TTC549 (cell line): ENCODE results near the gene FAM114A2.
A peak's percentile ranks its signal among the peaks of the same experiment; 100 is the strongest.

Experiments used
- FAIRE-seq: peaks from 2 replicates; lab custom pipeline; 2012; peaks lifted over from hg19 to GRCh38; lab: Jason Lieb, UNC

The FAM114A2 gene

DNA sequence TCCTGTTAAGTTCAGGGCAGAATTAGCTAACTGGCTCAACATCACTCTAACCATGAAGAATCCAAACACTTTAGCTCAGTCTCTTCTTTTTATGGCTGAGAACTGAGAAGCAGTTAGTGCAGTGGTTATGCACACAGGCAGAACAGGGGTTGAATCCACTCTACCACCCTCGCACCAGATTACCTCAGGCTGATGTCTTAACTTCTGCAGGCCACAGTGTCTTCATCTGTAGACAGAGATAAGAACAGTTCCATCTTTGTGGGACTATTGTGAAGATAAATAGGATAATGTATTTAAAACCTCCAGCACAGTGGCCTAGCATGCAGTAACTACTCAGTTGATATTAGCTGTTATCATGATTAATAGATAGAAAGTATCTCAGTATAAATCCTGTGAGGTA, 54.8 kb downstream of the FAM114A2 start:
- FAIRE-seq = no peak

DNA sequence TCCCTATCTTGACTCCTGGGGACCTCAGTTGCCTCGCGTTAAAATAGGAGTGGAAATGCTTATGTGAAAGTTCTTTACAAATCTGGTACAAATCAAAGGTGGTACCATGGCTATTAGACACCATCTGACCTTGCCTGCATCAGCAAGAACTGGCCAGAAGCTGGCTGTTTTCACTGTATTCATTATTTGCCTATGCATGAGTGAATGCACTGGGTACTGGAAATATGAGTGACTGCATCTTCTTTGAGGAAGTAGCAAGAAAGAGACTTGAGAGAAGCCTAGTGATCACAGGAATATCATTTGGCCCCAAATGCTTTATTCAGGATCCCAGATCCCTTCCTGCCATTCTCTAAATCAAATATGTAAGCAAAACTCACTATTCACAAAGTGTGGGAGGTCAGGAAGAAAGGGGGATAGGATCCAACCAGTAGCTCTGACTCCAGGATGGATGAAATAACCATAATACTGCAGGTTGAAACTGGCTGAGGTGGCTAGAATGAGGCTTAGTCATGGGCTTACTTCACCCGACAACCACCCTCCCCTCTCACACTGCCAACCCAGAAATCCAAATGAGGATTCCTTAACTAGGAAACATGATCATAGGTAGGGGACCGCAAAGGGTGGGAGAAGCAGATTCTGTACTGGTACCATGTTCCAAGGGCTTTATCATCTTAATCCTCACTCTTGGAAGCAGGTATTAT, 56.7 kb downstream of the FAM114A2 start:
- FAIRE-seq = no peak

DNA sequence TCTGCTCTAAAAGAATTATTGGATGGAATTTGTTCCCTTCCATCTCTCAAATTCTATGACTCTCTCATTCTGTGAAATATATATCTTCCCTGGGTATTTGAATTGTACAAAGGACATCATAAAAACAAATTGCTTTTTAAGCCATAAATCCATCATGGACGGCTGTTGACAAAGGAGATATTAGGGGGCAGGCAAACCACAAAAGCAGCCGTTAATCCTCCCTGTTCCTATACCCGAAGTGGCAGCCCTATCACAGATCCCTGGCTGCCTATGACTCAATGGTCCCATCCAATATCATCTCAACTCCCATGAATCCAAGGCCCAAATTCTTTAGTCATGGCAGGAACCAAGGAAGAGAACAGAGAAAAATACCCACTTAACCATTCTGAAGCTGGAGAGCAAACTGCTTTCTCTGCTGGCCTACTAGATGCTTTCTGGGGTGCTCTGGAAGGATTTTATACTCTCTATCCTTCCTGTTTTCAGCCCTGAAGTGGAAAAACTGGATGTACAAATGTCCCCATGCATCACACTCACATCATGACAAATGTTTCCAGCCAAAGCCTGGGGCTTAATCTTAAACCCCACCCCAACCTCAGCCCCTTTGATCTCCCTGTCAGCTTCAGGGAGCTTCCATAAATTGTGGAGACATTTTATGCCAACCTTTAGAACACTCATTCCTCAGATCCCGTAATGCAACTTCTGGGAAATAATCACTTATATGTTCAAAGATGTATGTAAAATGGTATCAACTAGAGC, 59.5 kb downstream of the FAM114A2 start:
- FAIRE-seq = no peak

DNA sequence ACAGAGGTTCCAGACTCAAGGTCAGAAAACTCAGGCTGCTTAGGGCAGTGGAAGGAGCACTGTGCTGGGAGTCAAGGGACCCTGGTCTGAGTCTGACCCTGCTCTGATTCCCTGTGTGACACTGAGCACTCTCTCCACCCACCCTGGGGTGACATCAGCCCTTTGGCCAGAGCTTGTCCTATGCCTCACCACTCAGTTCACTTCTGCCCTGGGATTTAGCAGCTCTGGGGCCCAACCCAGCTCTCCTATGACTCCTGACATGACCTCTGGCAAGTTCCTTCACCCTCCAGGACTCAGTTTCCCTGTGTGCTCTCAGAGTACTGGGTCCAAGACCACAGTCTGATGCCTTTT, 63.9 kb downstream of the FAM114A2 start:
- no peak for FAIRE-seq

DNA sequence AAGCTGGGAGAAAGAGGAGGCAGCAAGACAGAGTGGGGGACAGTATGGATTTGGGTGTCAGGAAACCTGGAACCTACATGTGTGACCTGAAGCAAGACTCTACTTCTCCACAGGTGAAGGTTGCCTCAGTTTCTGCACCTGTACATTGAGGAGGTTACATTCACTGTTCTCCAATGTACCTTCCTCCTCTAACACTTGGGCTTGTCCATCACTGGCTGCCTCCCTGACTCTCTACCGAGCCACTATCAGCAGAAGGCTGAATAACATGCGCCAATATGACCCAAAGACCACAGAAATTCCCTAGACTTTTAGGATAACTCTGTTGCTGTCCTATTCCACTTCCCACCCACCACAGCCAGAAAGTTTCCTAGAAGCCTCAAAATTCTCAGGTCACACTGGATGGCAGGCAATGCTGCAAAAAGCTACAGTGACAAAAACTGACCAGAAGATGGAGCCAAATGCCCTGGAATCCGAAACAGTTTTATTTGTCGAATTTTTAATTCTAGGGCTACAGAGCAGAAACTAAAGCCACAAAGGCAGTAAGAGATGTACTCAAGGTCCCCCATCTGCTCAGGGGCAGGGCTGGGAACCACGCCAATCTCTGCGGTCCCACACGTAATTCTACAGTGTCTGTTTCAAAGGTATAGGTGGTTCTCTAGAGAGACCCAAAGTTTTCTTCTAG, 64.4 kb downstream of the FAM114A2 start:
- peak; percentile 48 for FAIRE-seq

DNA sequence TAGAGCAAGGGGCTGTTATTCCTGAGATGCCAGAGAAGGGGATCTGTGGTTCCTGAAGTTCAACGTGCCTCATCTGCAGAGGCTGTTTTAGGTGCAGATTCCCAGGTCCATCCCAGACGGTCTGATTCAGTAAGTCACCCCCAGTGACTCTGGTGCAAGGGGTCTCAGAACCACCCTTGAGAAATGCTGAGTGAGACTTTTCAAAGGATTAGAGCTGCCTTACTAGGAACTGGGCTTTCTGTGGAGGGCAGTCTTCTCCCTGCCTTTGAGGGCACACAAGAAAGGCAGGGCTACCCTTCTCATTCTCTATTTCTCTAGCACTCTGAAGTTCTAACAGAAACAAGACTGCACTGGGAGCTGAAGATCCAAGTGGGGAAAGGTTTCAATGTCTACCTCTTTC, 66.5 kb downstream of the FAM114A2 start:
- FAIRE-seq = no peak

DNA sequence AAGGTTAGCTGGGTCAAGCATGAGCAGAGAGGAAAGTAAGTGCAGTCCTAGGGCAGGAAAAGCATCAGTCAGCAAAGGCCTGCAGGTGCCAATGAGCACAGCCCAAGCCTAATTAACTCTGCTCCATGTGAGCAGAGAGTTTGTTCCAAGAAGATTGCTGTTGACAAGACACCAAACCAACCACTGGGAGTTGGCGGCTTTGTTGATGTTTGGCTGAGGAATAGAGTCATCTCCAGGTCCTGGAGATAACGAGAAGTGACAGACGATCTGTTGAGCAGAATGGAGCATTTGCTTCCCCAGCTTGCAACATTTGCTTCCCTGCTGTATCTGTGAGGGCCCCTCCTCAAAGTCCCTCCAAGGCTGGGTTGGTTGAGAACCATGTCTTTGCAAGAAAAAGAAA, 68.2 kb downstream of the FAM114A2 start:
- no peak for FAIRE-seq

DNA sequence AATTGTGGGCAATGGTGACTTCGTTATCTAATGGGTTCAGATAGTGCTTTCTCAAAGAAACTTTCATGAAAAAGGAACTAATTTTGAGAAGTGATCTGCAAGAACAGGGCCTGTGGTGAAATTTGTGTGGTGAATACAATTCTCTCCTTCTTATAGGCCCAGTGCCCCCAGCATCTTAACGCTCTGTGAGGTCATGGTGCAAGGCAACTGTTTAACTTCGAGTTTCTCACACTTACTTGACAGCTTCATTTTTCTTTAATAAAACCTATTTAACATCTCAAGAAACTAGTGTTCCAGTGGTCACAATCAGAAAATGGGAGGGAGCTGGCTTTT, 69.2 kb downstream of the FAM114A2 start:
- no peak for FAIRE-seq

DNA sequence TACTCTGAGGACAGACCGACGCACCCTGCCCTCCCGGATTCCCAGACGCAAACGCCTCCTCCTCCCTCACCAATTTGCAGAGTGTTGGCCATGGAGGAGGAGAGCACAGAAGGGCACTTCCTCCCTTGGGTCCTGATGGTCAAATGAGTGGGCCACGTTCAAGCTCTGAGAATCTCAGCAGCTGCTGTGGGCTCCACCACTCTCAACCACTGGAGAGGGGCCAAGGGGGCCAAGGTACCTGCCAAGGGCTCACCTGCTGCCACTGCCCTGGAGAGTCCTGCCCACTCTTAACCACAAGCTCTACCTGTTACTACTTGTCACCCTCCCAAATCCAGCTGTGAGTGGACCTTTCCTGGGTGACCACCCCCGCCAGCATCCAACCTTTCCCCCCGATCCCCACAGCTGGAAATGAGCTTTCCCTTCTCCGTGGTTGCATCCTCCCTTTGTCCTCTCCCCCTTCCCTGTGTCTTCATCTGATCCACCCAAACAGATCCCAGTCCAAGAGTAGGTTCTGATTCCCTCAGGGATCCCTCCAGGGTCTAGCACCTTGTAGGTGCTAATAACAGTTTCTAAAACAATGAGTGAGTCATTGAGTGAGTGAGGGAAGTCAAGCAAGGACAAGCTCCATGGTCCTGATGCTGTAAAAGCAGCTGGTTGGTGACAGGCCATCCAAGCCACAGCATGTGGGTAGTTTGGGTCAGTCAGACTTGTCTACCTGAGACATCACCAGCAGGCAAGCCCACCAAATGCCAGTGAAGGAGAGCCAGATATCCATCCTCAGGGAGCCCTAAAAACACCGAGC, 69.7 kb downstream of the FAM114A2 start:
- no peak for FAIRE-seq

DNA sequence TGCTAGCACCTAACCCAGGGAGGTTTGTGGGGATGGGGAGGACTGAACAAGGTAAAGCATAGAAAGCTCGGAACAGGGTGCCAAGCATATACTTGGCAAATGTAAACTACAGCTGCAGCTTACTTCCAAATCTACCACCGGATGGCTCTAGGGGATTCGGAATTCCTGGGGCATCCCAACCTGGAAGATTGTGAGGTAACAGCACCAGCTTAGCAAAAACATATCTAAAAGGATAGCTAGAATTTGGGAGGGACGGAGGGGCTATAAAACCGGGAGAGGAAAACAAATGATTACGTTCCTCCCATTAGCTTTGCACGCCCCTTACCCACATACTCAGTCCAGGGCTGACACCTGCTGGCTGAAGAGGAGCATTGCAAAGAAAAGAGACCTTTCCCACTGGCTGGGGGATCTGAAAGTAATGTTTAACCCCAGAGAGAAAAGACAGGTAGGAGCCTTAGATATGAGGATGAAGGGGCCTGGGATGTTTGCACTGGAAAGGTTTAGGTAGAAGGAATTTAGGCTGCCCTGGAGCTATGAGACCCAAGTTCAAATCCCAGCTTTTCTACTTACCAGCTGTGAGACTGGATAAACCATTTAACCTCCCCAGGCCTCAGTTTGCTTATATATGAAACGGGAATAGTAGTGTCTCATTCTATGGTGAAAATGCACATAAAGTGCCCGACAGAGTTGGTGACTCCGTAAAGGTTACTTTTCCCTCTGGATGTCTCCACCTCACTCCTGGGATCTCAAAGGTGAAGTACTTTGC, 73.6 kb downstream of the FAM114A2 start:
- peak; percentile 9 for FAIRE-seq

DNA sequence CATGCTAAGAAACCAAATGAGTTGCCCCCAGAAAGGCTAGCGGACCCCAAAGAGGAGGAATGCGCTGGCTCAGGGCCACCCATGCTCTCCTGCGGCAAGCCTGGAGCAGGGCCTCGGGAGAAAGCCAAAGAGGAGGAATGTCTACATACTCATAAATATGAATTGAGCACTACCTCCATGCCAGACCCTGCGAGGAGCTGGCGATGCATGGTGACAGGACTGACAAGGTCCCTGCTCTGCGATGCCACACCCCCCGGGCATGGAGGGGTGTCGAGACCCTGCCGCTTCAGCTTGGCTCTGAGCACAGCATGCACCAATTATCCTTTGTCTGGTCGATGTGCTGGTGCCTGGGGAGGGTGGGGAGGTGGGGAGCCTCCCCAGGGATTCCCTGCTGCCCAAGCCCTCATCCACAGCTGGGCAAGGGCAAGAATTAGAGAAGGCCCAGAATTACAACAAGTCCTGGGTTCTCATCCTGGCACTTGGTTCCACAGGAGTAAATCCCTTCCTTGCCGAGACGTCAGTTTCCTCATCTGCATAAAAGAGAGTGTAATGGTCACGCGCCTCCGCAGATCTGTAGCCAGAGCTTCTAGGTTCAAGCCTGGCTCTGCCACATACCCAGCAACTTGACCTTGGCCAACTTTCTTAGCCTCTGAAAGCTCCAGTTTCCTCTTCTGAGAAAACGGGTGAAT, 74.4 kb downstream of the FAM114A2 start:
- no peak for FAIRE-seq

DNA sequence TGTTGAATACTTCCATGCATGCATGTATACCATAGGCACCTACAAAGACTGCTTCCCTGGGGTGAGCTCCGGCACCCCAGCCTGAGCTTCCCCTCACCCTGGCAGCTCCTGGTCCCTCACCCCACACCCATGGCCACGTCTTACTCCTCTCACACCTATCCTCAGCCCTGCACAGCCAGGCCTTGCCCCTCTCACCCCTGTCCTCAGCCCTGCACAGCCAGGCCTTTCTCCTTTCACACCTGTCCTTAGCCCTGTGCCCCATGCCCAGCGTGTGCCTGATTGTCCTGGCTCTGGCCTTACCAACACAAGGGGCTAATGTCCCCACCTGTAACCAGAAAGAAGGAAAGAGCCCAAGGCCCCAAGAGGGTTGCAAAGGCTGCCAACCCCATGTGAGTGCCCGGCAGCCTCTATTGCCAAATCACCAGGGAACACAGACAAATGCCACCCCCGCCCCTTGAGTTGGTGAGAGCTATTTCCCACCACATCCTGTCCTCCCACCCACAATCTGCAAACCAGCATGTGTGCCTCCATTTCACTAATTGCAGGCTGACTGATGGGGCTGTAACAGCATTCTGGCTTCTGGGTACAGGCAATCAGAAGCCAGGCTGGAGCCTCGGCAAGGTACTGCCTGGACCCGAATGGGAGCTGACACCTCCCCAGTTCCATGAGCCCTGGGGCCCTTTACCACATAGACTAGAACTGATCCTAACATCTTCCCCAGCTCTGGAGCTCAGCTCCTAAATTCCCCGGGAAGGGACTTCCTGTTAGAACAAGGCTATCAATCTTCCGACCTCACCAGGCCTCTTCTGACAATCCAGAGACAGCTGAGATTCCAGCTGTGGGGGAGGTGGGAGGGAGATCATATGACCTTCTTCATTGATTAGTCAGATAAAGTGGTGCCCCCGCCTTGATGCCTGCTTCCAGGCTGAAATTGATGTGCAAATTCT, 78.2 kb downstream of the FAM114A2 start:
- no peak for FAIRE-seq

DNA sequence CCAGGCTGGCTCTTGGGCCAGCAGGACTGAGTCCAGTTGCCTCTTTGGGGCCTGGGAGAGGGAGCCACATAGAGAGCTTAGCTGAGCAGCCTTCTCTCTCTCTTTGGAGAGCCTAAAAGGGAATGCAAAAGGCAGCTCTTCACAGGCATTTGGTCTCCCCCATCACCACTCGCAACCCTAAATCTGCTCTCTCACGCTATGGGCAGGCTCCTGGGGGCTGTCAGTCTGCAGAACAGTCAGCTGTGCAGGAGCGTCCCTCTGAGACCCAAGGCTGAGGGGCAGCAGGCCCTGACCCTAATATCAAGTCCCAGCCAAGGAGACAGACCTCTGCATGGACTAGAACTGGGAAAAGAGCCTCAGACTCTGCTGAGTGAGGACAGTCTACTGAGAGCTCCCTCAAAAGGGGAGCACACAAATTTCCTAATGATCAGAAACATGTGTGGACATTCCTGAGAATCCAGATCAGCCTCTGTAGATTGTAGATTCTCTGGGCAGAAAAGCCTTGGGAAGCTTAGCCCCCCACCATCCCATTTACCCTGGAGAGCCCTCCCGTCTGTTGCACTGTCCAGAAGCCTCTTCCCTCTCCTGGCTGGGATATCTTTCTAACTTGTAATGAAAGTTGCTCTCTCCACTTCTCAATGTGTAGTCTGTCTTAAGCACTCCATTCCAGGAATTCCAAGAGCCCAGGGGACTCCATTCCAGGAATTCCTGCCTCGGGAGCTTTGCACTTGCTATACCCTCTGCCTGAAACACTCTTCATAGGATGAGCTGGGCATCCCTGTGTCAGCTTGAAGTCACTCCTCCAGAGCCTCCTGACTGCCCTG, 79.4 kb downstream of the FAM114A2 start:
- no peak for FAIRE-seq

DNA sequence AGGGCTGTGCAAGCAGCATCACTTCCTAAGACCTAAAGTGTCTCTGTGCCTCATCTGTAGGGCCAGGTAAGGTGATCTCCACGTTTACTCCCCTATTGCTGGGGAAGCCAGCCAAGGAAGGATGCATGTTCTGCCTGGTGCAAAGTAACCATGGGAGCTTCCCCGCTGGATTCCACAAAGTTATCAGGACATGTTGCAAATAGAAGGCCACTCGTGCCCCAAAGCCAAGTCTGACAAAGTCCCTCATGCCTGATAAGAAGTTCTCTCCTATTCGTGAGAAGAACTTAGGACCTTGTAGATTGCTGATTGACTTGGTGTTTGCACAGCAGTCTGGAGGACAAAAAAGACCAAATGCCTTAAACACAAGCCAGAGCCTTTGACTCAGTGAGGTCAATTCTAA, 81.5 kb downstream of the FAM114A2 start:
- no peak for FAIRE-seq

DNA sequence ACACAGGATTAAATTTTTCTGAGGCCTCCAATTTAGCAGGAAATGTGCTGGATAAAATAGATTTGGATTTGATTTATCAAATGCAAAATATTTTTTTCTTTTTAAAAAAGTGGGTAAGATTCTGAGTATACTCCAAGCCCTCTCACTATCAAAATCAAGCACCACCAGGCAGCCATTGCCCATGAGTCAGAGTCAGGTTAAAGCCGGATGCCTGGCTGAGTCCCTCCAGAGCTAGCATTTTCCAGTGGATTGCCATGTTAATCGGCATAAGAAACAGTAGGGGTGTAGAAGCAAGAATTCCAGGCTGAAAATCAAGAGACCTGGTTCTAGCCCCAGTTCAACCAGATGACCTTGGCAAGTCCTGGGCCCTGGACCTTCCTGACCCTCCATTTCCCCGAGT, 85.3 kb downstream of the FAM114A2 start:
- no peak for FAIRE-seq

DNA sequence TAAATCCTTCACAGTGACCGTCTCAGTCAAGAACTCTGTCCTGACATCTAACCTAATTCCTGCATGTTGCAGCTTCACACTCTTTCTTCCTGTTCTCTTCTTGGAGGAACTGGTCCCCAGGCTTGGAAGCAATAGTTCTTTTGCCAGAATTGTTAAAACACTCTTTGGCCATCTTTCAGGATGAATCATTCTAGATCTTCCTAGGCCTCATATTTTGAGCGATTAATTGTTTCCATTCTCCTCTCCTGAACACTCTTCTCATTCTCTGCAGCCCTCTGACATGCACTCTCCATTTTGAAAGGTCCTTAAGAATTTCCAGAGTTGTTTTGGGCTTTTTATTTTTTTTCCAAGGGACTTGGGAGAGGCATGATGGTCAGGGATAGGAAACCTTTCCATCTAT, 85.8 kb downstream of the FAM114A2 start:
- no peak for FAIRE-seq

DNA sequence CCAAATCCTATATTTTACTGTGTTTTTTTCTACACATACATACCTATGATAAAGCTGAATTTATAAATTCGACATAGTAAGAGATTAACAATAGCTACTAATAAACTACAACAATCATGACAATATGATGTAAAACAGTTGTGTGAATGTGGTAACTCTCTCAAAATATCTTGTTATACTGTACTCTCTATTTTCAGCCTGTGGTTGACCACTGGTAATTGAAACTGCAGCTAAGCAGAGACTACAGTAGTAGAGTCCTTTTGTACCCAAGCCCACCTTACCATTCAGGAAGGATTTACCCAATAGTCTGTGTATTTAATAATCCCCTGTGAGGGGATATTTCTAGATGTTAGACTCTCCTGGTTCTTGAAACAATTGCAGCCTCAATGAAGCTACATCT, 86.7 kb downstream of the FAM114A2 start:
- no peak for FAIRE-seq

DNA sequence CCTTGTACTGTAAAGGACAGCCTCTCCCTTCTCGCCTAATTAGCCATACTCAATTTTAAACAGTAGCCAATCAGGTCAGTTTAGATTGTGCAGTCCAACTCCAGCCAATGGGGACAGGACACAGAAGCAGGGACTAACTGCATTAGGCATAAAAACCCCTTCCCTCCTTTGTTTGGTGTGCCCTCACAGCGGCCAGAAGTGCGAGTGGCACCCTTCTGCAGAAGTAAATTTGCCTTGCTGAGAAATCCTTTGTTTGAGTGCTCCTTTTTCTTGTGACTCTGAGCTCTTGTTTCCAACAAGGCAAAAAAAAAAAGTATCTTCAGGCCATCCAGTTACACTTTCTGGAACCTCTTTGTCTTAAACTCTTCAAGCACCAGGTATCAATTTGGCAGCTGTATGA, 97.4 kb downstream of the FAM114A2 start:
- FAIRE-seq = no peak
